GM12878 (cell line): ENCODE results near the gene ATG4B. TPM values are rescaled to one million over a fixed set of nuclear protein-coding genes. Genes with fewer than 3 reads are reported as not detected.

Source experiments
- ATAC-seq: fragments of 200-7000 bp; cut with Tn5 transposase; 3 replicates; pipeline ENCODE4 v1.9.1; 2020; ENCODE audit warnings: mild to moderate bottlenecking, moderate library complexity
- BruUV-seq: library from RNA; stranded (reverse); fragments of 400-500 nt; replicated peaks from 2 replicates; lab custom pipeline; 2021; lab: Mats Ljungman, UMichigan
- CTCF ChIA-PET: fragments of 300-600 bp; sonication (Branson Sonifier 250); formaldehyde crosslinking; extraction: SDS; loops from one replicate; lab custom pipeline; 2021; ENCODE audit warnings: inconsistent platforms; lab: Yijun Ruan, JAX
- POLR2A ChIA-PET: fragments of 350-600 bp; formaldehyde crosslinking; extraction: SDS; loops from one replicate; lab custom pipeline; 2021; ENCODE audit warnings: inconsistent platforms; lab: Charles Lee
- RAD21 ChIA-PET: fragments of 300-600 bp; sonication (Branson Sonifier 250); formaldehyde crosslinking; loops from one replicate; lab custom pipeline; 2023; ENCODE audit warnings: antibody characterized with exemption; ENCODE audit not compliant: unreplicated experiment; lab: Charles Lee
- SMC1A ChIA-PET: fragments of 300-600 bp; sonication (Branson Sonifier 250); formaldehyde crosslinking; loops from one replicate; lab custom pipeline; 2023; ENCODE audit not compliant: unreplicated experiment, uncharacterized antibody; lab: Charles Lee
- DNase-seq: peaks from one replicate; pipeline ENCODE4 v3.0.0-alpha.2; 2011; ENCODE audit warnings: low read depth, low spot score
- FAIRE-seq: peaks from 3 replicates; lab custom pipeline; 2011; peaks lifted over from hg19 to GRCh38; lab: Jason Lieb, UNC
- H2AFZ ChIP-seq: 2 replicates; pipeline ENCODE4 v1.6.0; 2011; ENCODE audit warnings: low read depth, low read length, control low read depth; ENCODE audit not compliant: control insufficient read depth
- H3K27ac ChIP-seq: 2 replicates; pipeline ENCODE4 v1.5.1; 2011; ENCODE audit warnings: control low read depth; ENCODE audit not compliant: control insufficient read depth, insufficient read depth
- H3K27me3 ChIP-seq, 2 experiments: replicated peaks in 1 of 2; 2 replicates each; pipeline versions ENCODE4 v1.6.0 to v1.6.1; 2011; ENCODE audit warnings: low read length in 1 of 2; ENCODE audit not compliant: control insufficient read depth in 2 of 2, insufficient read depth in 2 of 2
- H3K36me3 ChIP-seq, 2 experiments: 2 replicates each; pipeline ENCODE4 v1.5.1; 2011; ENCODE audit warnings: low read length in 1 of 2; ENCODE audit not compliant: control insufficient read depth in 2 of 2, insufficient read depth in 2 of 2
- H3K4me1 ChIP-seq: 2 replicates; pipeline ENCODE4 v1.6.1; 2011; ENCODE audit warnings: mild to moderate bottlenecking, low read length, moderate library complexity, mixed read lengths; ENCODE audit not compliant: control insufficient read depth, insufficient read depth
- H3K4me2 ChIP-seq: 2 replicates; pipeline ENCODE4 v1.6.0; 2011; ENCODE audit warnings: control low read depth; ENCODE audit not compliant: control insufficient read depth, insufficient read depth
- H3K4me3 ChIP-seq: fragments of 200-600 bp; sonication (generic); 2 replicates; pipeline ENCODE4 v1.5.1; 2016
- H3K79me2 ChIP-seq: 2 replicates; pipeline ENCODE4 v1.6.0; 2011; ENCODE audit warnings: low read length; ENCODE audit not compliant: control insufficient read depth, insufficient read depth
- H3K9ac ChIP-seq: 2 replicates; pipeline ENCODE4 v1.8.0; 2011; ENCODE audit warnings: low read length, control low read depth, mixed read lengths; ENCODE audit not compliant: control insufficient read depth, insufficient read depth
- H3K9me3 ChIP-seq: replicated peaks from 3 replicates; pipeline ENCODE4 v1.5.1; 2011; ENCODE audit warnings: mild to moderate bottlenecking, low read length; ENCODE audit not compliant: control insufficient read depth, insufficient read depth
- H4K20me1 ChIP-seq: 2 replicates; pipeline ENCODE4 v1.6.0; 2011; ENCODE audit not compliant: control insufficient read depth, insufficient read depth
- ASH2L ChIP-seq: fragments of 300-600, 200-600 bp; sonication (generic); IDR thresholded peaks from 2 replicates; pipeline ENCODE4 v1.6.1; 2017; ENCODE audit warnings: low read depth, mild to moderate bottlenecking, borderline replicate concordance
- CHD2 ChIP-seq: IDR thresholded peaks from 2 replicates; pipeline ENCODE4 v1.6.1; 2011; ENCODE audit warnings: low read depth, low read length, improper control_type of control experiment, borderline replicate concordance
- DPF2 ChIP-seq: fragments of 450-650 bp; IDR thresholded peaks from 2 replicates; pipeline ENCODE4 v1.6.1; 2017; ENCODE audit warnings: mild to moderate bottlenecking
- EGR1 ChIP-seq, 2 experiments: IDR thresholded peaks; 1 replicate in 1 of 2; 2 replicates in 1 of 2; pipeline ENCODE4 v1.6.1; 2011 to 2012; ENCODE audit warnings: low read depth in 2 of 2, low read length in 2 of 2, borderline replicate concordance in 1 of 2, mild to moderate bottlenecking in 1 of 2, moderate library complexity in 1 of 2
- POLR2AphosphoS2 ChIP-seq: IDR thresholded peaks from 2 replicates; pipeline ENCODE4 v1.6.1; 2011; ENCODE audit warnings: low read depth, mild to moderate bottlenecking, low read length, improper control_type of control experiment, moderate library complexity
- SMC3 ChIP-seq: IDR thresholded peaks from 2 replicates; pipeline ENCODE4 v1.6.1; 2011; ENCODE audit warnings: low read length, improper control_type of control experiment, borderline replicate concordance
- TCF12 ChIP-seq: IDR thresholded peaks from 2 replicates; pipeline ENCODE4 v1.6.1; 2011; ENCODE audit warnings: low read depth, mild to moderate bottlenecking, low read length
- ZBED1 ChIP-seq: IDR thresholded peaks from 2 replicates; pipeline ENCODE4 v1.6.1; 2016; ENCODE audit warnings: borderline replicate concordance
- WGBS: methylation state at CpG from one replicate; pipeline ENCODE4 v1.1.6; 2016; ENCODE audit warnings: low lambda C conversion rate; ENCODE audit not compliant: insufficient replicate concordance, insufficient coverage; ENCODE audit errors: missing lambda C conversion rate; 5-methylcytosine and 5-hydroxymethylcytosine counted together
- in situ Hi-C: fragments of 300-500 bp; cut with MboI; formaldehyde crosslinking; loops from 9 replicates; pipeline ENCODE4 v1.14.3; 2018; ENCODE audit warnings: mixed read lengths
- intact Hi-C: fragments of 100-400 bp; cut with micrococcal nuclease; formaldehyde crosslinking; loops from one replicate; pipeline ENCODE4 v1.14.2; 2022; ENCODE audit not compliant: unreplicated experiment
- polyA plus RNA-seq, 11 experiments: library from polyadenylated mRNA; depleted of rRNA in 4 of 11; unstranded in 6 of 11; stranded (reverse) in 5 of 11; fragments of >200 nt; fragmentation: Nextera tagmentation in 4 of 11; fragmentation: Illumina TruSeq in 1 of 11; extraction: Ambion mirVana in 4 of 11; extraction: Trizol in 1 of 11; gene quantifications; 1 replicate in 1 of 11; 2 replicates in 10 of 11; pipeline versions ENCODE4 v1.2.1 to v1.2.3, GENCODE V29; 2011 to 2016; ENCODE audit warnings: inconsistent platforms in 2 of 11, missing spikeins in 2 of 11, low read depth in 1 of 11
- total RNA-seq, 4 experiments: library from RNA; depleted of rRNA in 3 of 4; stranded (reverse); fragments of >200 nt in 3 of 4; fragmentation: Illumina TruSeq in 1 of 4; extraction: Trizol in 1 of 4; gene quantifications; 2 replicates each; pipeline versions ENCODE4 v1.2.1 to v1.2.3, GENCODE V29; 2013 to 2021
- TF ChIP-seq, protein P1 (sequence below): IDR thresholded peaks from 2 replicates; pipeline ENCODE4 v1.6.1; 2012; ENCODE audit warnings: low read depth, low read length, improper control_type of control experiment

Gene ATG4B
- total and polyA plus RNA-seq, 10 of the 15 experiments (the other 5 are each of a cell fraction or from before 2014, with no cell fraction given): 5.8 to 84.1 (median 64.9) TPM

DNA sequence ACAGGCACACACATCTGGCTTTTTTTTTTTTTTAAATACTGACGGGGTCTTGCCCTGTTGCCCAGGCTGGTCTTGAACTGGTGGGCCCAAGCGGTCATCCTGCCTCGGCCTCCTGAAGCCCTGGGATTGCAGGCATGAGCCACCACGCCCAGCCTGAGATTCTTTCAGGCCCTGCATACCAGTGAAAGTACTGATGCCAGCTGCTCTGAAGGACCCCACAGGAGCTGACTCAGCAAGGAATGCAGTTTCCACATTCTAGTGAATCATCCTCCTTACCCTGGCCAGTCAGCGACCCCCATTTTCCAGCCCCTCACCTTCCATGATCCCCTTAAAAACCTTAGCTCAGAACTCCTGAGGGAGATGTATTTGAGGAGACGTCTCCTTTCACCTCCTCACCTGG, 55.0 kb downstream of the ATG4B start:
- SMC1A ChIA-PET: interaction anchor here (0.8 to 1.6 kb wide), 2 partner anchors 13 kb away, joined by 3 read pairs; no protein-coding TSS in a partner anchor
- H4K20me1 ChIP-seq: no peaks in the 10 kb centered on the region
- in situ Hi-C loops (no loop called here), intact Hi-C loops (no loop called here)
- TF ChIP-seq POLR2AphosphoS2 (no peak), ZBED1 (no peak), CHD2 (no peak), TCF12 (no peak), DPF2 (no peak), ASH2L (no peak), EGR1 (IDR thresholded peaks at IDR 0.05; ENCODE audit: borderline replicate concordance in 1 of 2, low read depth in 2 of 2, low read length in 2 of 2) (no peak), SMC3 (no peak)
- TF ChIP-seq, protein P1, sequence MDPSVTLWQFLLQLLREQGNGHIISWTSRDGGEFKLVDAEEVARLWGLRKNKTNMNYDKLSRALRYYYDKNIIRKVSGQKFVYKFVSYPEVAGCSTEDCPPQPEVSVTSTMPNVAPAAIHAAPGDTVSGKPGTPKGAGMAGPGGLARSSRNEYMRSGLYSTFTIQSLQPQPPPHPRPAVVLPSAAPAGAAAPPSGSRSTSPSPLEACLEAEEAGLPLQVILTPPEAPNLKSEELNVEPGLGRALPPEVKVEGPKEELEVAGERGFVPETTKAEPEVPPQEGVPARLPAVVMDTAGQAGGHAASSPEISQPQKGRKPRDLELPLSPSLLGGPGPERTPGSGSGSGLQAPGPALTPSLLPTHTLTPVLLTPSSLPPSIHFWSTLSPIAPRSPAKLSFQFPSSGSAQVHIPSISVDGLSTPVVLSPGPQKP: no peak
- H3K4me2 ChIP-seq: no peak overlapping the region
- H3K79me2 ChIP-seq: peaks cover 15% of the 10 kb centered on the region
- CTCF ChIA-PET: interaction anchor here (1.1 to 1.3 kb wide), 2 partner anchors 11 to 186 kb away, joined by 3 to 4 read pairs; no protein-coding TSS in a partner anchor
- RAD21 ChIA-PET: no interaction called here
- H3K27ac ChIP-seq: no peak overlapping the region
- DNase-seq (no peak), ATAC-seq (no peak), FAIRE-seq (no peak)
- 87% methylated on average over 6 of the region's 6 CpGs for WGBS
- peaks cover 7% of the 10 kb centered on the region; the same call in 1 of the 2 replicates for H3K4me1 ChIP-seq
- no peak overlapping the region for H3K4me3 ChIP-seq
- no peaks in the 10 kb centered on the region for H3K27me3 ChIP-seq
- H3K36me3 ChIP-seq: peaks cover 3 to 6% of the 10 kb centered on the region in 2 experiments; a peak in 3 of 4 replicates
- H3K9ac ChIP-seq: no peak overlapping the region
- no peak overlapping the region for H2AFZ ChIP-seq
- POLR2A ChIA-PET: no interaction called here
- no peaks in the 10 kb centered on the region for H3K9me3 ChIP-seq
- BruUV-seq: no TSS peak
